Muscle layer of colon (tissue), 2 donors: ENCODE results near the gene LSS.

Source experiments
- H3K27ac ChIP-seq: one replicate; pipeline ENCODE4 v1.7.0; 2013; ENCODE audit warnings: low read depth, mild to moderate bottlenecking, low read length, moderate library complexity
- H3K27me3 ChIP-seq, 2 donors: one replicate each; pipeline ENCODE4 v1.7.0; 2013; ENCODE audit warnings: low read length in 2 of 2, mild to moderate bottlenecking in 2 of 2; ENCODE audit not compliant: insufficient read depth in 2 of 2, control insufficient read depth in 1 of 2
- H3K36me3 ChIP-seq: one replicate; pipeline ENCODE4 v1.7.0; 2013; ENCODE audit warnings: mild to moderate bottlenecking, low read length; ENCODE audit not compliant: insufficient read depth
- H3K4me1 ChIP-seq: one replicate; pipeline ENCODE4 v1.7.0; 2013; ENCODE audit warnings: mild to moderate bottlenecking, low read length; ENCODE audit not compliant: insufficient read depth
- H3K4me3 ChIP-seq, 2 donors: one replicate each; pipeline ENCODE4 v1.7.0; 2013; ENCODE audit warnings: low read length in 2 of 2, low read depth in 1 of 2, mild to moderate bottlenecking in 1 of 2, moderate library complexity in 1 of 2
- H3K9ac ChIP-seq: one replicate; pipeline ENCODE4 v1.7.0; 2013; ENCODE audit warnings: low read length
- H3K9me3 ChIP-seq: one replicate; pipeline ENCODE4 v1.7.0; 2013; ENCODE audit warnings: mild to moderate bottlenecking, low read length
- donor health status: abdominal sarcoma.
- donor health status: Adenocarcinoma of cecum.

Gene LSS

DNA sequence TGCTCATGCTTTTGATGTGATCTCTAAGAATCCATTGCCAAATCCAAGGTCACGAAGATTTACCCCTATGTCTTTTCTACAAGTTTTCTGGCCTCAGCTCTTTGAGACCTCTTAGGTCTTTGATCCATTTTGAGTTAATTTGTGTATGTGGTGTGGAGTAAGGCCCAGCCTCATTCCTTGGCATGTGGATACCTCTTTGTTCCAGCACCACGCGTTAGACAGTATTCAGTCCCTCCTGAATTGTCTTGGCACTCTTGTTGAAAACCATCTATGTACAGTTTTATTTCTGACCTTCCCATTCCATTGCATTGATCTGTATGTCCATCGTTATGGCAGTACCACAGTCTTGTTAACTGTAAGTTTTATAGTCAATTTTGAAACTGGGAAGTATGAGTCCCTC is 65.2 kb downstream of the LSS start:
- no peak overlapping the region for H3K27ac ChIP-seq
- H3K4me3 ChIP-seq: no peak overlapping the region
- no peaks in the 10 kb centered on the region for H3K9me3 ChIP-seq
- H3K36me3 ChIP-seq: no peaks in the 10 kb centered on the region
- no peak overlapping the region for H3K9ac ChIP-seq
- peaks cover 0 to 13% of the 10 kb centered on the region in 2 donors for H3K27me3 ChIP-seq
- no peaks in the 10 kb centered on the region for H3K4me1 ChIP-seq

DNA sequence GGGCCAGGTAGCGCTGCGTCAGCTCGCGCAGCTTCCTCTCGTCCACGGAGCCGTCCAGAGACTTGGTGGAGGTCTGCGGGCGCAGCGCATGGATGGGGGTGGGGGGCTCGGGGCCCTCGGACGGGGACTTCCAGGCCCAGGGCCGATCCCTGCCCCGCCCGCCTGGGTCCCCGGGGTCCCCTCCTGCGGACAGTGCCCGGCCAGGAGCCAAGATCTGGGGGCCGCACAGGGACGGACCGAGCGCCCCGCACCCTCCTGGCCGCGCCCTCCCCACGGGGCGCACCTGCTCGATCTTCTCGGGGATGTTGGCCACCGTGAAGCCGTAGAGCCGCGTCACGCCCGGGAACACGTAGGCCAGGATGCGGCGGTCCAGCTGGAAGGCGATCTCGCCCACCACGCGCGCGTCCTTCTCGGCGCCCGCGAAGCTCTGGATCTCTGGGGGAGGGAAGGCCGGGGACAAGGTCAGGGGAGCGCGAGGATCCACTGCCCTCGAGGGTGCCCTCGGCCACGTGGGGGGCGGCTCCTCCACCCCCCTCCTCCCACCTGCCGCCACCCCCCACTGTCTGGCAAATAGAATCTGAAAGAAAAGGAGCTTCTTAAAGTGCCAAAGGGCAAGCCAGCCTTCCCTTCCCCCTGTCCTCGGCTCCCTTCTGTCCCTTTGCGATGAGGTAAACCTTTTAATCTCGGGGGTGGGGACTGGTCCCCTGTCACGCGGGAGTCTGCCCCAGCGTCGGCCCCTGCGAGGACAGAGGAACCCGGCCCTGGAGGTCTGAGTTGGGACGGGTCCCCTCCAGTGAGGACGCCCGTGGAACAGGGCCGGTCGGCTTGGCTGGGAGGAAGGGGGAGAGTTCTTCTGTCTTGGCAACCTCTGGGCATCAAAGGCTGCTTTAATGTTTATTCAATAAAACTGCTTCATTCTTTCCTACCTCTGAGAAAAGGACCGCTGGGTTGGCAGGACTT is 66.7 kb downstream of the LSS start:
- Histone ChIP-seq H3K4me1 (no peaks in the 10 kb centered on the region), H3K27me3 (peaks cover 0 to 13% of the 10 kb centered on the region in 2 donors), H3K4me3 (no peak overlapping the region), H3K9ac (no peak overlapping the region), H3K27ac (no peak overlapping the region), H3K36me3 (no peaks in the 10 kb centered on the region), H3K9me3 (no peaks in the 10 kb centered on the region)

DNA sequence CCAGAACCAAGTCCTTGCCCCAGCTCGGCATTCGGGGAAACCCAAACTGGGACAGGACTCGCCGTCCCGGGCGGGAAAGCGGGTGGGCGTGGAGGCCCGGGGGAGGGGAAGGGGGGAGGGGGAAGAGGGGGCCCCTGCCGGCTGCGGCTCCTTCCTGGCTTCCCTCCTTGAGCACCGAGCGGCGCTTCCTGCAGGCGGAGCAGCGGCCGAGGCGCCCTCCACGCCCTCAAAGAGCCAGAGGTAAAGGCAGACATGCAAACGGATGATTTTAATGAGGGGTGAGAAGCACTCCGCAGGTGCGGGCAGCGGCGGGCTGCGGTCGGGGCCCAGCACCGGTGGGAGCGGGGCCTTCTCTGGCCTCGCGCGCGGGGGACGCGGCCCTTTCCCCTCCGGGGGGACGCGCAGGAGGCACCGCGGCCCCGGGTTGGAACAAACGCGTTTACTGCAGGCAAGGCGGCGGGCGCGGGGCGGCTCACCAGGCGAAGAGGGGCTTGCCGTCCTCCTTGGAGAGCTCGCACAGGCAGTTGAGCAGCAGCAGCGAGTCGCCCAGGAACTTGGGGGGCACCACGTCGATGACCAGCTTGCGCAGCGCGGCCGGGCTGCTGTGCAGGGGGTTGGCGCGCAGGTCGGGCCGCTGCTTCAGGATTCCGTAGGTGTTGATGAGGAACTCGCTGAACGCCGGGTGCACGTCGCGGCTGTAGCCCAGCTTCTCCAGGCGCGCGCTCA is 67.5 kb downstream of the LSS start:
- Histone ChIP-seq H3K27me3 (peaks cover 0 to 13% of the 10 kb centered on the region in 2 donors), H3K27ac (no peak overlapping the region), H3K4me3 (no peak overlapping the region), H3K4me1 (no peaks in the 10 kb centered on the region), H3K9me3 (no peaks in the 10 kb centered on the region), H3K36me3 (no peaks in the 10 kb centered on the region), H3K9ac (no peak overlapping the region)

DNA sequence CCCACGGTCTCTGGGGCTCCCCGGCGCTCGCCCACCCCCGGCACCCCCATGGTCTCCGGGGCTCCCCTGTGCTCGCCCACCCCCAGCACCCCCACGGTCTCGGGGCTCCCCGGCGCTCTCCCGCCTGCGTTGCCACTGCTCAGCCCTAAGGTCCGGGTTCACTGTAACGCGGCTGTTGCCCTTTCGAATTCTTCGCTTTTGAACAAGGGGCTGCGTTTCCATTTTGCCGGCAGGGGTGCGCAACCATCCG is 68.0 kb downstream of the LSS start:
- no peaks in the 10 kb centered on the region for H3K36me3 ChIP-seq
- H3K27ac ChIP-seq: no peak overlapping the region
- peaks cover 0 to 13% of the 10 kb centered on the region in 2 donors for H3K27me3 ChIP-seq
- no peak overlapping the region for H3K4me3 ChIP-seq
- H3K9me3 ChIP-seq: no peaks in the 10 kb centered on the region
- no peak overlapping the region for H3K9ac ChIP-seq
- no peaks in the 10 kb centered on the region for H3K4me1 ChIP-seq

DNA sequence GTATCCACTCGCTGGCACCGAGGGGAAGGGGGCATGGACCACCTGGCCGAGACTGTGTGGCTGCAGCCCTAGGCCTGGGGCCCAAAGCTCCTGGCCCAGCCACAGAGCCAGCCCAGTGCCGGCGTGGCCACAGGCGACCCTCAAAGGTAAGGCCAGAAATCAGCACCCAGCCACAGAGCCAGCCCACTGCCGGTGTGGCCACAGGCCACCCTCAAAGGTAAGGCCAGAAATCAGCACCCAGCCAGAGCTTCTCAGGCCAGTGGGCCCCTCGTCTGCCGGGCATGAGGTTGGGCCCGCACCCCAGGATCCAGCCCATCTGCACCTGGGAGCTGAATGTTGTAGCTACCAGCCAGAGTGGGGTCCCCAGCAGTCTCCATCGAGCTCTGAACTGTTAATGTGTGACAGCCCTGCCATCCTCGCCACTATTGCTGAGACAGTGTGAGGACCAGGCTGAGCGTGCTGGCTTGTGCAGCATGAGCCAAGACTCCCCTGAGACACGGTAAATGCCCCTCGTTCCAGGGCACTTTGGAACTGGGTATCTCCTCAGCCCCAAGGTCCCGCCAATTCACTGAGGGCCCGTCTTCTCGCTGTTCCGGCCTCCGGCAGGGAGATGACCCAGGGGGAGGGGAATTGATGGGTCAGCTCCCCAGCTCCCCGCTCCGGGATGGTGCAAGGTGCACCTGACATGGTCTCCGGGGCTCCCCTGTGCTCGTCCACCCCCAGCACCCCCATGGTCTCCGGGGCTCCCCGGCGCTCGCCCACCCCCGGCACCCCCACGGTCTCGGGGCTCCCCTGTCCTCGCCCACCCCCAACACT is 68.5 kb downstream of the LSS start:
- Histone ChIP-seq H3K4me3 (no peak overlapping the region), H3K36me3 (no peaks in the 10 kb centered on the region), H3K9me3 (no peaks in the 10 kb centered on the region), H3K9ac (no peak overlapping the region), H3K27ac (no peak overlapping the region), H3K4me1 (no peaks in the 10 kb centered on the region), H3K27me3 (peaks cover 0 to 13% of the 10 kb centered on the region in 2 donors)

DNA sequence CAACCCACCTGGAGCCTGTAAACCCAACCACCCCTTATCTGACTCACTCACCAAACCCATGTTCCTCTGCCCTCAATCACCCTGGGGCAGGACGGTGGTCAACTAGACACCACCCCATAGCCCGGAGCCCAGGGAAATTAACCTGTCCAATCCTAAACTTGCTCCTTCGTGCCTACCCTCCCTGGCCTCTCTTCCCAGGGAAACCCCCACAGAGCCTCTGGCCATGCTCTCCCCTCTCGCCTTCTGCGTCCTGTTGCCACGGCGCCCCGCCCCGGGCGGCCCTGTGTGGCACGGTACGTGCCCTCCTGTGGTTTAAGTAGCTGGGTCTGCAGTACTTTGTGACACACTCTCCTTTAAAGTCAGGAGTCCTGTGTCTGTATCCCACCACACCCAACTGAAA is 69.2 kb downstream of the LSS start:
- Histone ChIP-seq H3K27me3 (peaks cover 0 to 13% of the 10 kb centered on the region in 2 donors), H3K4me1 (no peaks in the 10 kb centered on the region), H3K36me3 (no peaks in the 10 kb centered on the region), H3K9me3 (no peaks in the 10 kb centered on the region), H3K4me3 (no peak overlapping the region), H3K27ac (no peak overlapping the region), H3K9ac (no peak overlapping the region)

DNA sequence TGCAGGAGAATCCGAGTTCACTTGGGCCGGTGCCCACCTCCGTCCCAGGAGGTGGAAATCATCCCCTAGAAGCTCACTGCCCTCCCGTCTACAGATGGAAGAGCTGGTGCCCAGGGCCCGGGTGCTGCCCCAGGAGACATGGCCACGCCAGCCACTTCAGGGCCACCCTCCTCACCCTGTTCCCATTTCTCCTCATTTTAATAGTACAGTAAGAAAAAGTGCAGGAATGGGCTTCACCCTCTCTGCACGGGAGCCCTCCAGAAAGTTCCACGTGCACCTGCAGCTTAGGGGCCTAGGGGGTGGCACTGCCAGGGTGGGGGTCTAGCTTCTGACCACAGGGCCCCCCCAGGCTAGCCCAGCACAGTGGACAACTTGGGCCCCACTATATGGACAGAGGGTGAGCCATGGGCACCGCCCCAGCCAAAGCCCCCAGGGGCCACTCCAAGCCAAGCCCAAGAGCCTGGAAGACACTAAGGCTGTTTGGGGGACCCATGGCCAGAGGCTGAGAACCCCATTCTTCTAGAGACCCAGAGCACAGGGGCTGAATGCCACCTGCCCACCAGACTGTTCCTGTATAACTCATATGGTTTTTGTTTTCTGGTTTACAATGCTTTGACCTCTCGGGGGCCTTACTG is 69.8 kb downstream of the LSS start:
- Histone ChIP-seq H3K4me3 (no peak overlapping the region), H3K27ac (no peak overlapping the region), H3K27me3 (peaks cover 0 to 14% of the 10 kb centered on the region in 2 donors), H3K9ac (no peak overlapping the region), H3K36me3 (no peaks in the 10 kb centered on the region), H3K9me3 (no peaks in the 10 kb centered on the region), H3K4me1 (no peaks in the 10 kb centered on the region)

DNA sequence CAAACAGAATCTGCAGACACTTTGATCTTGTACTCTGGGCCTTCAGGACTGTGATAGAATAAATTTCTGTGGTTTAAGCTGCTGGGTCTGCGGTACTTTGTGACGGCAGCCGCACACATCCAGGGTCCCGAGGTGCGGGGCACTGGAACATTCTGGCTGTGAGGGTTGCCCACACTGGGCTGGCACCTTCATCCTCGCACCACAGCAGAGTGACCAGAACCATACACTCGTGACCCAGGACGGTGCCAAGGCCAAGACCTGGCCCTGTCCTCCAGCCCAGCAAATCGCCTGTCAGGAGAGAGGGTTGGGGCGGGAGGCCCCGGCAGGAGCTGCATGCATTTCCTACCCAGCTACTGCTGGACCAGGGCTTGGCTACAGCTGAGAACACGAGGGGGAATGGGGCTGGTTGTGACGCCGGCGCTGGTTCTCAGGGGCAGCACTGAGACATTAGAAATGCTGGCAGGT is 70.6 kb downstream of the LSS start:
- H3K27me3 ChIP-seq: peaks cover 0 to 20% of the 10 kb centered on the region in 2 donors
- H3K4me1 ChIP-seq: peaks cover 5% of the 10 kb centered on the region
- no peaks in the 10 kb centered on the region for H3K36me3 ChIP-seq
- no peaks in the 10 kb centered on the region for H3K9me3 ChIP-seq
- no peak overlapping the region for H3K4me3 ChIP-seq
- H3K27ac ChIP-seq: no peak overlapping the region
- no peak overlapping the region for H3K9ac ChIP-seq

DNA sequence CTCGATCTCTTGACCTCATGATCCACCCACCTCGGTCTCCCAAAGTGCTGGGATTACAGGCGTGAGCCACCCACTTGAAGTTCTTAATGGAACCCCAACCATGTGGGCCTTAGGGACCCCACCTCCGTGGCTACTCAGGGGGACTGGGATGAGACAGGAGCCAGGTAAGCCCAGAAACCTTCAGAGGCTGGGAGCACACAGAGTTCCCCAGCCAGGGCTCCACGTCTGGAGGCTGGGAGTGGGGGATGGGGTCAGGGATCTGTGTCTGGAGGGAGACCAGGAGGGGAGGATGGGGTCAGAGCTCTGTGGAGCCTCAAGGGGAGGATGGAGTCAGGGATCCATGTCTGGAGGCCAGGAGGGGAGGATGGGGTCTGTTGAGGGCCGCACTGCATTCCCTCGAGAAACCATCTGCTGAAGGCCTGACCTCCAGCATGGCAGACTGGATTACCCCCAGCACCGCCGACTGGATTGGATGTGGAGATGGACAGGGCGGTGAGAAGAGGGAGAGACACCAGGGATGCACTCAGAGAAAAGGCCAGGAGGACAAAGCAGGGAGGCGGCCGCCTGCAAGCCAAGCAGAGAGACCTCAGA is 71.1 kb downstream of the LSS start:
- H3K9ac ChIP-seq: no peak overlapping the region
- no peaks in the 10 kb centered on the region for H3K36me3 ChIP-seq
- H3K9me3 ChIP-seq: no peaks in the 10 kb centered on the region
- no peak overlapping the region for H3K4me3 ChIP-seq
- no peak overlapping the region for H3K27ac ChIP-seq
- H3K4me1 ChIP-seq: peaks cover 9% of the 10 kb centered on the region
- peaks cover 0 to 20% of the 10 kb centered on the region in 2 donors for H3K27me3 ChIP-seq

DNA sequence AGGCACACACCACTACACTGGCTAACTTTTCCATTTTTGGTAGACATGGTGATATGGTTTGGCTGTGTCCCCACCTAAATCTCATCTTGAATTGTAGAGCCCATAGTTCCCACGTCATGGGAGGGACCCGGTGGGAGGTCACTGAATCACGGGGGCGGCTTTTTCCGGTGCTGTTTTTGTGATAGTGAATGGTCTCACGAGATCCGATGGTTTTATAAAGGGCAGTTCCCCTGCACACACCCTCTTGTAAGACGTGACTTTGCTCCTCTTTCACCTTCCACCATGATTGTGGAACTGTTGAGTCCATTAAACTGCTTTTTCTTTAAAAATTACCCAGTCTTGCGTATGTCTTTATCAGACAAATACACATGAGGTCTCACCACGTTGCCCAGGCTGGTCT is 71.9 kb downstream of the LSS start:
- Histone ChIP-seq H3K9me3 (no peaks in the 10 kb centered on the region), H3K27me3 (peaks cover 0 to 14% of the 10 kb centered on the region in 2 donors), H3K27ac (no peak overlapping the region), H3K4me3 (no peak overlapping the region), H3K4me1 (peaks cover 9% of the 10 kb centered on the region), H3K36me3 (no peaks in the 10 kb centered on the region), H3K9ac (no peak overlapping the region)

DNA sequence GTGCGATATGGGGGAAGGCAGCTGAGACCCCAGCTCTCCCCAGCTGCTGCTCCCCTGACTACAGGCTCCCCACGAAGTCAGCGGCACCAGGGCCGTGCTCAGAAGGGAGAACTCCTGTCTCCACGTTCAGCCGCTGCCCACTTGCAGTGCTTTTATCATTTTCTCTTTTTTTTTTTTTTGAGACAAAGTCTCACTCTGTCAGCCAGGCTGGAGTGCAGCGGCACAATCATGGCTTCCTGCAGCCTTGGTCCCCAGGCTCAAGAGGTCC is 72.3 kb downstream of the LSS start:
- Histone ChIP-seq H3K36me3 (no peaks in the 10 kb centered on the region), H3K4me1 (peaks cover 9% of the 10 kb centered on the region), H3K9me3 (no peaks in the 10 kb centered on the region)

More for the DNA sequence above, 72.3 kb downstream of the LSS start:
- Histone ChIP-seq H3K9ac (no peak overlapping the region), H3K27ac (no peak overlapping the region), H3K27me3 (peaks cover 0 to 10% of the 10 kb centered on the region in 2 donors), H3K4me3 (no peak overlapping the region)
